Measurements from ENCODE around the gene TMEM179B. TPM values are rescaled to one million over a fixed set of nuclear protein-coding genes. Genes with fewer than 3 reads are reported as not detected.

Gene TMEM179B
- total RNA-seq, 2 experiments from 2014 or later = 36.1 to 42.7 TPM

DNA sequence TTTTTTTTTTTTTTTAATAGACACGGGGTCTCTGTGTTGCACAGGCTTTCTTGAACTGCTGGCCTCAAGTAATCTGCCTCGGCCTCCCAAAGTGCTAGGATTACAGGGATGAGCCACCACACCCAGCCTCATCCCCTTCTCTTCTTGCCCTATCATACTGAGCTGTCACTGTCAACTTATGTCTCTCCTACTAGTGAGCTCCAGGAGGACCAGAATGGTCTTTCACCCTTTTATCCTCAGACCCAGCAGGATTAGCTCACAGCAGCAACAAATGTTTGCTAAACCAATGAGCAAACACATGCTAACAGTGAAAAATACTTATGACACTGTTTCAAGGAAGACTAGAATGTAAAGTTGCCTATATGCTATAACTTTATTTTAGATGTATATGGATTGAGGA, 24.5 kb downstream of the TMEM179B start:
- ChIA-PET CTCF (interaction anchor here (1.1 kb wide), 1 partner anchor 16 kb away, joined by 4 read pairs; no protein-coding TSS in a partner anchor), POLR2A (interaction anchor here (0.6 to 0.7 kb wide), 2 partner anchors 32 to 70 kb away, joined by 3 to 6 read pairs; no protein-coding TSS in a partner anchor)

DNA sequence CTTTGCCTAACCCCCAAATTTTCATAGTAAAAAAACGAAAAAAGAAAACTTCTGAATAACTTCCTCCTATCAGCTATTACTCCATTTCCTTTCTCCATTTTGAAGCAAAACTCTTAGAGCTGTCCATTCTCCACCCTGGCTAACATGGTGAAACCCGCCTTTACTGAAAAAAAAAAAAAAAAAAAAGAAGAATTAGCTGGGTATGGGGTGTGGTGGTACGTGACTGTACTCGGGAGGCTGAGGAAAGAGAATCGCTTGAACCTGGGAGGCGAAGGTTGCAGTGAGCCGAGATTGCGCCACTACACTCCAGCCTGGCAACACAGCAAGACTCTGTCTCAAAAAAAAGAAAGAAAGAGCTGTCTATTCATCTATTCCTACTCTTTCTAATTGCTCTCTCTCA, 29.4 kb downstream of the TMEM179B start:
- ChIA-PET CTCF (interaction anchor here (1.0 to 2.4 kb wide), 3 partner anchors 11 to 30 kb away, joined by 3 to 10 read pairs (median 5); partner anchors contain the start of genes NXF1 and TMEM179B), POLR2A (interaction anchor here (0.6 to 1.7 kb wide), 5 partner anchors 11 to 65 kb away, joined by 3 to 9 read pairs (median 6); partner anchors contain the start of gene NXF1)

DNA sequence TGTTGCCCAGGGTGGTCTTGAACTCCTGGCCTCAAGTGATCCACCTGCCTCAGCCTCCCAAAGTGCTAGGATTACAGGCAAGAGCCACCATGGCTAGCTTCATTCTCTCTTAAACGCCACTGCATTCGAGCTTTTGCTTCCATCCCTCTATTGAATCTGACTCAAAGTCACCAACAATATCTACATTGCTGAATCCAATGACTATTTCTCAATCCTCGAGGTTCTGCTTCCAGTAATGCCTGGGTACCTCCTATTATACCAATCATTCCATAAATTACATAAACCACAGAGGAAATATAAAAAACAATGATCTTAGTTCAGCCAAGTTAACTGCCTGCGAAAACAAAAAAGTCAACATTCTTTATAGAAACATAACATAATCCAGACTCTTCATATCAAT, 29.9 kb downstream of the TMEM179B start:
- CTCF ChIA-PET = interaction anchor here (0.7 to 2.4 kb wide), 3 partner anchors 9 to 30 kb away, joined by 3 to 10 read pairs (median 5); partner anchors contain the start of genes NXF1 and TMEM179B
- POLR2A ChIA-PET = interaction anchor here (0.6 to 1.7 kb wide), 4 partner anchors 11 to 39 kb away, joined by 3 to 6 read pairs (median 6); partner anchors contain the start of gene NXF1

DNA sequence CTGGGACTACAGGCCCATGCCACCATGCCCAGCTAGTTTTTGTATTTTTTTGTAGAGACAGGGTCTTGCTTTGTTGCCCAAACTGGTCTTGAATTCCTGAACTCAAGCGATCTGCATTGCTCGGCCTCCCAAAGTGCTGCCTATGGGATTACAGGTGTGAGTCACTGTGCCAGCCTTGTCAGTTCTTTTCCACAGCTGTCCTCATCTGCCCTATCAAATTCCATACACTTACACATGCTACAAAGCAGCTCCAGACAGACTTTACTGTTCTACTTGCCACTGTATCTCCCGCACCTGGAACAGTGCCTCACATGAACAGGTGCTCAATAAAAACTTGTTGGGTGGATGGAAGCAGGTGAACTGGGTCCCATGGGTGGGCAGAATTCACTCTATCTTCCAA, 36.5 kb downstream of the TMEM179B start:
- POLR2A ChIA-PET = no interaction called here
- CTCF ChIA-PET = interaction anchor here (0.8 kb wide), 1 partner anchor 36 kb away, joined by 3 read pairs; no protein-coding TSS in a partner anchor

DNA sequence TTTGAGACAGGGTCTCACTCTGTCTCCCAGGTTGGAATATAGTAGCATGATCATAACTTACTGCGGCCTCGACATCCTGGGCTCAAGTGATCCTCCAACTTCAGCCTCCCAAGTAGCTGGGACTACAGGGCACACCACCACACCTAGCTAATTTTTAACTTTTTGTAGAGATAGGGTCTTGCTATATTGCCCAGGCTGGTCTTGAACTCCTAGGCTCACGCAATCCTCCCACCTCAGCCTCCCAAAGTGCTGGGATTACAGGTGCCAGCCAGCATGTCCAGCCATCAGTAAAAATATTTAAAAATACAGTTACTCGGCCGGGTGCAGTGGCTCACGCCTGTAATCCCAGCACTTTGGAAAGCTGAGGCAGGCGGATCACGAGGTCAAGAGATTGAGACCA, 40.9 kb downstream of the TMEM179B start:
- POLR2A ChIA-PET = interaction anchor here (0.6 kb wide), 1 partner anchor 11 kb away, joined by 6 read pairs; no protein-coding TSS in a partner anchor
- CTCF ChIA-PET = interaction anchor here (1.1 kb wide), 1 partner anchor 41 kb away, joined by 3 read pairs; the partner anchor contains the start of gene TMEM179B

DNA sequence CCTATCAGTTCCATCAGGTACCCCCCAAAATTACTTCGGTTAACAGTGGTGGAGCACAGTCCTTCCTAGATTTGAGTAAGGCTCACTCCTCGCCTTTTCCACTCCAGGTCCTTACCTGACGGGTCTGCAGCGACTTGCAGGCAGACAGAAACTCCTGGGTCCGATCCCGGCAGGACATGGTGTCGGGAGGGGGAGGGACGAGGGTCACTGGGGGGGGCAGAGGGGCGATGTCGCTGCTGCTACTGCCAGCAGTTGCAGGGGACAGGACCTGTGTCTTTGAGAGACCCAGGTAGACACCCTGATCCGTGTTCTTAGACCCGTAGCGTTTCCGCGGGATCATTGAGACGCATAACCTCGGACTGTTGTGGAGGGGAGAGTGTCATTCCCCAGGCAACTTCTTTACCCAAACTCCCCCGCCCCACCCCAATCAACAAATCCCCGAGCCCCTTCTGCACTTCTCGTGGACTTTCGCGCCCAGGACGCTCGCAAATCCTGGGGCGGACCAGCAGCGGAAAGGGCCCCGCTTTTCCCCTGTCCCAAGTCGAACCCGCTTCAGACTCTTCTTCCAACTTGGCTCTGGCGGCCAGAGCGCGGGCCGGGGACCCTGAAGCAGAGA, 43.8 kb downstream of the TMEM179B start:
- ChIA-PET POLR2A (interaction anchor here (1.0 to 3.9 kb wide), 9 partner anchors 10 to 69 kb away, joined by 3 to 41 read pairs (median 8); partner anchors contain the start of genes NXF1, POLR2G, SLC3A2 and TMEM179B), CTCF (interaction anchor here (0.9 to 1.5 kb wide), 2 partner anchors 44 to 50 kb away, joined by 4 to 6 read pairs; partner anchors contain the start of genes SLC3A2 and TMEM179B)

DNA sequence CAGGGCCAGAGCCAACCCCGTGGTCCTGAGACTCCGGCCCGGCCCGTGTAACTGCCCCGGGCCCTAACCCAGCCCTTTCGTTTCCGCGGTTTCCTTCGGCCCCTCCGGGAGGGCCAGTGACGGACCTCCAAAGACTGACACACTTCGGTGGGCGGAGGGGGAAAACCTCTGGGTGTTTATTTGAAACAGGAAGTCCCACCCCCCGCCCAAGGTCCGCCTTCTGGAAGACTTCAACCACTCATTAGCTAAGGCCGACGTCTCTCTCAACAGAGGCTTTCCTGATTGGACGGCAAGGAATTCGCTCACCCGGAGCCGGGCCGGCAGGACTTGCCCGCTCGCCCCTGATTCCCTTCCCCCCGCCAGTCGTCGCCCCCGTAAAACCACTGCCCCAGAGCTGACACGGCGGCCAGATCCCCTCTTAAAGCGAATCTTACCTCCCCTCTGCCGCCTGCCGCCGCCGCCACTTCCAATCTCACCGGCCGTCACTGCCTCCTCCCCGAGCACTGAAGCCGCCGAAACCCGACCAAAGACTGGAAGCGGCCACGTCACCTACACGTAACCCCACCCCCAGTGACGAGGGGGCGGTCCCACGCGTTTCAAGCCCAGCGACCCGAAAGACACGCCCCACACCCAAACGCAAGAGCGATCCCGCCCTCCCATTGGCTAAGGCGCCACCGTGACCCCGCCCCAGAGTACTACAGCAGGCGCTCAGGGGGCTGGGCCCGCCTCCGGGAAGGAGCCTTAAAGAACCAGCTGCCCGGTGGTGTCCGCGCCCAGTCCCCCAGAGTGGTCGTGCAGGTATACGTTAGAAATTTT, 44.5 kb downstream of the TMEM179B start, which contains the start of gene STX5:
Gene STX5, minus strand, starts transcription at position 532 of the 816 bp plus-strand sequence. CDS start 808 bp downstream, outside the sequence.
- POLR2A ChIA-PET = interaction anchor here (0.6 to 3.9 kb wide), 17 partner anchors 9 to 308 kb away, joined by 3 to 41 read pairs (median 8); partner anchors contain the start of genes HNRNPUL2, NXF1, POLR2G and SLC3A2
- CTCF ChIA-PET = interaction anchor here (0.6 to 1.1 kb wide), 4 partner anchors 11 to 173 kb away, joined by 3 to 6 read pairs (median 3); partner anchors contain the start of gene SLC3A2

DNA sequence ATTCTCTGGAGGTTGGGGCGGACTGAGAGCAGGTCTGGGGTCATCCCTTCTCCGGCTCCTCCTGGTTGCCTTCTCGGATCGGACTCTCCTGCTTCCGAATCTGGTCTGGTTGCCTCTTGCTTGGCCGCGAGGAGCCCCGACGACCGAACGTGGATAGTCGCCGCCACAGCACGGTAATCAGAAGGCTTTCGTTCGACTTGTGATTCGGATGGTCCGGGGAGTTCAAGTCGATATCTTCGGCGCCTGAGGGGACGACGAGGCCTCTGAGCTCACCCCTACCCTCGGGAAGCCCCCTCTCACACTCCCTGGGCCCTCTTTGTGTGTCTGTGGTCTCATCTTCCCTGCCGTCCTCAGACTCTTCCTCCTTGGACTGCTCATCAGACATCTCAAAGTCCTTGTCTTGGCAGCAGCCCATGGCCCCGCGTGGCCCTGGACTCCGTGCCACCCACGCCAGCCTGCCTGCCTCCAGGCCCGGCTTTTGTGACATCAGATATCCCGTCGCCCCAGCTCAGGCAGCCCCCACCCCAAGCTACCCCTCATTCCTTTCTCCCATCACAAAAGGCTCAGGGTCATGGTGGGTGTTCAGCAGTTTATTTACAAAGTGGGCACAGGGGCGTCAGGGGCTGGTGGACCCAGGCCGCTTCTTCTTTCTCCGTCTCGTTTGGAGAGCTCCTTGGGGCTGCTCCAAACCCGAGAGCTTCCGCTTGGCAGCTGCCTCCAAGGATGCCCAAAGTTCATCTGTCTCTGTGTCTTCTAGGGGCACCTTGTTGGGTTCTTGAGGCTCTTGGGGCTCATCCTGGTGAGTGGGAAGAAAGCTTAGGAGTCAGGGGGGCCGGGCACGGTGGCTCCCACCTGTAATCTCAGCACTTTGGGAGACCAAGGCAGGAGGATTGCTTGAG, 45.4 kb downstream of the TMEM179B start, which contains the start of gene TEX54:
Gene TEX54, minus strand, starts transcription at position 506 of the 899 bp plus-strand sequence.
- ChIA-PET CTCF (interaction anchor here (0.6 to 1.2 kb wide), 5 partner anchors 10 to 240 kb away, joined by 3 read pairs; no protein-coding TSS in a partner anchor), POLR2A (interaction anchor here (0.5 to 3.9 kb wide), 17 partner anchors 8 to 290 kb away, joined by 3 to 41 read pairs (median 8); partner anchors contain the start of genes HNRNPUL2, NXF1, SLC3A2 and TMEM179B)

DNA sequence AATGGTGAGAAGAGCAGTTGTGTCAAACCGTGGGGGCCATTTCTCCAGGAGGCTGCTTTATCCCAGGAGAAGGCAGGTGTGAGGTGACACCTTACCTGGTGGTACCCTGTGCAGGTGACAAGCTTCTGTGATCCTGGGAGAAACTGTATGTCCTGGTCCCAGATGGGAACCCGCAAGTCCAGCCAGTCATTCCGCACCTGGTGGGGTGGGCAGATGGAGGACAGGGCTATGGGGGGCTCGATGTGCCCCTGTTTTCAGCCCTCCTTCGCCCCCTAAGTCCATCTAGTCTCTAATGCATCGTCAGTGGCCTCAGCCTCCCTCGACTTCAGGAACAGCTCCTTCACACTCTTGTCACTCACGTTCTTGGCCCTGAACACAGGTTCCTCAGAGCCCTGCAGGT, 48.1 kb downstream of the TMEM179B start:
- ChIA-PET POLR2A (interaction anchor here (0.5 to 1.5 kb wide), 2 partner anchors 14 to 35 kb away, joined by 4 to 11 read pairs; no protein-coding TSS in a partner anchor), CTCF (interaction anchor here (0.9 to 1.0 kb wide), 2 partner anchors 46 to 48 kb away, joined by 3 read pairs; partner anchors contain the start of genes SLC3A2 and TMEM179B)

DNA sequence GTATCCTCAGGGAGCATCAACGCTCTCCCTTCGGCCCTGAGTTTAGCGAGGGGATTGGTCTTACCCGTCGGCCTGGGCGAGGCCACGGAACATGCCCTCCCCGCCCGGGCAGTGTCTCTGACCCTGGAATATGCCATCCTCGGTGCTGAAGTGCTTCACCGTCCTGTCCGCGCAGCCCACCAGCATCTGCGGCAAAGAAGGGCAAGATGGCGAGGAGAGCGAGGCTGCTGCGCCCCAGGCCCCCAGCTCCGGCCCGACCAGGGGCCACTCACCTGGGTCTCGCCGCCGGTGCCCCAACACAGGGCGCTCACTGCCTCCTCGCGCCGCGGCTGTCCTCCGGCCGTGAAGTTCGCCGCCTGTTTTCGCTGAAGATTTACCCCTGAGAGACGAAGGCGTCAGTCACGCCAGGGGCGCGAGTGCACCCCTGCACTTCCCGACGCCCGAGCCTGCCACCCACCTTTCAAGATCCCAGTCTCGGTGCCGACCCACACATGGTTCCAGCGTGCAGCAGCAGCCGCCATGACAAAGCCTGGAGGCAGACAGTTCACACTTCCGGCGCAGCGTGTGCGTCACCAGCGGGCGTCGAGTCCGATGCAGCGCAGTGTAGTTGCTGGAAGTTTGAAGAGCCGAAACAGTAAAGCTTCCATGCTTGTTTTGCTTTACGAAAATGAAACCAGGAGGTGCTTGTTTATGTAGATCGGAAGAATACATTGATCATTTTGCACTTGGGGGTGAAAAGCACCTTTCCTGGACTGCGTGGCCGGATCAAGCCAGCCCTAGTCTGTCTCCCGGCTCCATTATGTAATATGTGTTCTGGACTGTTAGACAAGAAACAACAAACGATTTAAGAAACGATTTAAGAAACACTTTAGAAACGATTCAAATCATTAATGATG, 52.1 kb downstream of the TMEM179B start, which contains the start of gene WDR74:
Gene WDR74, minus strand, starts transcription at position 541 of the 896 bp plus-strand sequence. Its CDS starts 20 bp downstream, at position 521.
- ChIA-PET CTCF (interaction anchor here (0.7 to 3.3 kb wide), 3 partner anchors 11 to 42 kb away, joined by 3 to 23 read pairs (median 3); partner anchors contain the start of gene SLC3A2), POLR2A (interaction anchor here (0.6 to 4.7 kb wide), 9 partner anchors 7 to 175 kb away, joined by 3 to 249 read pairs (median 20); partner anchors contain the start of genes C11orf98, CSKMT, HNRNPUL2 and SLC3A2)

Other genes with a start within 250 kb of the TMEM179B start
- gene AHNAK, start 240.6 kb upstream of the TMEM179B start, total RNA-seq = 10 to 100 TPM; 70.7 to 75.1 TPM
- 1,000 to 10,000 TPM; 1,860 to 1,862 TPM for gene EEF1G, start 213.5 kb upstream of the TMEM179B start, total RNA-seq
- 10 to 100 TPM; 30.9 to 33.0 TPM for gene TUT1, start 195.9 kb upstream of the TMEM179B start, total RNA-seq
- gene MTA2, start 185.5 kb upstream of the TMEM179B start, total RNA-seq = 100 to 1,000 TPM; 214 to 216 TPM
- 100 to 1,000 TPM; 126 to 131 TPM for gene EML3, start 174.6 kb upstream of the TMEM179B start, total RNA-seq
- 1 to 10 TPM; 3.0 to 3.2 TPM for gene ROM1, start 174.1 kb upstream of the TMEM179B start, total RNA-seq
- gene B3GAT3, start 165.4 kb upstream of the TMEM179B start, total RNA-seq = 10 to 100 TPM; 72.5 to 77.8 TPM
- 100 to 1,000 TPM; 214 to 215 TPM for gene GANAB, start 140.8 kb upstream of the TMEM179B start, total RNA-seq
- gene INTS5, start 134.1 kb upstream of the TMEM179B start, total RNA-seq = 10 to 100 TPM; 43.9 to 44.5 TPM
- 100 to 1,000 TPM; 160 to 172 TPM for gene C11orf98, start 122.2 kb upstream of the TMEM179B start, total RNA-seq
- gene CSKMT, start 122.1 kb upstream of the TMEM179B start, total RNA-seq = 10 to 100 TPM; 46.9 to 51.0 TPM
- 1 to 10 TPM; 5.3 to 6.0 TPM for gene UQCC3, start 115.7 kb upstream of the TMEM179B start, total RNA-seq
- 10 to 100 TPM; 21.3 to 24.6 TPM for gene LBHD1, start 115.1 kb upstream of the TMEM179B start, total RNA-seq
- 100 to 1,000 TPM; 129 TPM for gene UBXN1, start 108.3 kb upstream of the TMEM179B start, total RNA-seq
- gene LRRN4CL, start 97.9 kb upstream of the TMEM179B start, total RNA-seq = under 1 TPM; 0.10 to 0.13 TPM
- gene BSCL2, start 80.0 kb upstream of the TMEM179B start, total RNA-seq = 10 to 100 TPM; 32.9 to 39.1 TPM
- not detected for gene GNG3, start 79.7 kb upstream of the TMEM179B start, total RNA-seq
- 10 to 100 TPM; 56.2 to 61.9 TPM for gene HNRNPUL2, start 59.9 kb upstream of the TMEM179B start, total RNA-seq
- 10 to 100 TPM; 31.6 to 33.2 TPM for gene TTC9C, start 58.9 kb upstream of the TMEM179B start, total RNA-seq
- gene ZBTB3, start 33.2 kb upstream of the TMEM179B start, total RNA-seq = 1 to 10 TPM; 9.3 to 9.8 TPM
- 100 to 1,000 TPM; 137 to 146 TPM for gene POLR2G, start 25.8 kb upstream of the TMEM179B start, total RNA-seq
- 10 to 100 TPM; 17.5 to 18.6 TPM for gene TAF6L, start 16.0 kb upstream of the TMEM179B start, total RNA-seq
- gene TMEM223, start 4.6 kb downstream of the TMEM179B start, total RNA-seq = 10 to 100 TPM; 12.4 to 13.1 TPM
- gene NXF1, start 18.0 kb downstream of the TMEM179B start, total RNA-seq = 10 to 100 TPM; 93.1 to 95.4 TPM
- 10 to 100 TPM; 24.9 to 27.0 TPM for gene STX5, start 44.6 kb downstream of the TMEM179B start, total RNA-seq
- gene TEX54, start 45.4 kb downstream of the TMEM179B start, total RNA-seq = 1 to 10 TPM in 1 of 2 experiments, not detected in 1; 1.4 TPM
- gene WDR74, start 52.2 kb downstream of the TMEM179B start, total RNA-seq = 100 to 1,000 TPM; 122 to 124 TPM
- 100 to 1,000 TPM; 443 to 455 TPM for gene SLC3A2, start 93.5 kb downstream of the TMEM179B start, total RNA-seq
- not detected for gene CHRM1, start 134.0 kb downstream of the TMEM179B start, total RNA-seq
- not detected for gene SLC22A6, start 197.6 kb downstream of the TMEM179B start, total RNA-seq
- gene SLC22A8, start 228.4 kb downstream of the TMEM179B start, total RNA-seq = not detected